SKM-1 (cell line): ENCODE measurements around the gene TEDC2.

Experiments used
- DNase-seq: peaks from one replicate; lab custom pipeline; 2025; ENCODE audit not compliant: unreplicated experiment; lab: John Stamatoyannopoulos, UW

The TEDC2 gene

DNA sequence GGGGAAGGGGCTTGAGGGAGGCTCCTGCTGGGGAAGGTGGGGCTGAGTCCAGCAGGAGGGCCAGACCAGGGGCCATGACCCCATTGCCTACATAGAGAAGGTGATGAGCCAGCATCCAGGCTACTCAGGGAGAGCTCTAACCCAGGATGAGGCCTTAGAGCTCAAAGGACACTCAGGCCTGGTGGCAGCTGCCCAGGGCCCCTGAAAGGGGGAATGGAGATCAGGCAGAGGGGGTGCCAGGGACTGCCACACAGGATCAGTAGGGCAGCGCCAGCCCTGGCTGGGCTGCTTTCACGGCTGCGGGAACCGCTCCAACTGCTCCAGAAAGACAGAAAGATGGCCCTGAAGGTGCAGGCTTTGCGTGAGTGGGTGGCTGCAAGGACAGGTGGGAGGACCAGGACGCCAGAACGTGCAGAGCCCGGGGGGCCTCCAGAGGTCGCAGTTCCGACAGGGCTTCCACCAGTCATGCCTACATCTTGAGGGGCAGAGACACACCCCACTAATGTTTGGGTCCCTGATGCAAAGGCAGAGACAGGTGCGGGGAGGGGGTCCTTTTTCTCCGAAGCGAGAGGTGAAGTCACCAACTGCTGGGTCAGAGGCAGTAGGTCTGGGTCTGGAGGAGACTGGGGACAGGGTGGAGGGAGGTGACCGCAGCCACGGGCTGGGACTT lies 53.0 kb downstream of the TEDC2 start:
- DNase-seq: no peak

DNA sequence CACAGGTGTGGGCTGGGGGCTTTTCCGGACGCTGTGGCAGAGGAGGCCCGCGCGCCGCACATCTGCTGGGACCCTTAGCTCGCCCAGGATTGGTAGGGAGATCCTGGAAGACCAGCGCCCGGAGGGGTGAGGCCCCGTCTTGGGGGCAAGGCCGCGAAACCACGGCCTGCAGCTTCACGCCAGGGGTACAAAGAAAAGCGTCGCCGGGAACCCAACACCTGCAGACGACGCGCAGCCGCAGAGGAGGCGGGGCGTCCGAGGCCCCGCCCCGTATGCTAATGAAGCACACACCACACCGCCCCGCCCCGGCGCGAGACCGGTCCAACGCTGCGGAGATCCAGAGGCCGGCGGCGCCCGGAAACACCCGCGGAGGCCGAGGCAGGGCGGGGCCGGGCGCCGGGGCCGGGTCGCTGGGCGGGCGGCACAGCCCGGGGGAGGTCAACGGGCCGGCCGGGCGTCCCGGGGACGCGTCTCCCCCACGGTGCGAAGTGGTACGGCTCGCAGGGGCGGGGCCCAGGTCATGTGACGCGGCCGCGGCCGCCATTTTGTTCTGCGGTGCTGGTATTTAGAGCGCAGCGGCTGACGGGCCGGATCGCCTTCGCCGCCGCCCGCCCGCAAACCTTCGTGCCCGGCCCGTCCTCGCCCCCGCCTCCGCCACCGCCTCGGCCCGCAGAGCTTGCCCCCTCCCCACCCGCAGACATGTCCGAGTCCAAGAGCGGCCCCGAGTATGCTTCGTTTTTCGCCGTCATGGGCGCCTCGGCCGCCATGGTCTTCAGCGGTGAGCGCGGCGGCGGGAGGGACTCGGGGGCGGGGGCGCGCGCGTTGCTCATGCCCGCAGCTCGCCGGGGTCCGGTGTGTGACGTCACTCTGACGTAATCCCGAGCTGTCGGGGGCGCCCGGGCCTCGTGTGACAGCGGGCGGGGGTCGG lies 53.8 kb downstream of the TEDC2 start, which contains the start of gene ATP6V0C:
Gene ATP6V0C (plus strand): TSS at position 548 of the 928 bp plus-strand sequence. CDS start 152 bp downstream, at position 700.
- DNase-seq: peak; percentile 85
